K562 (cell line): Measurements from ENCODE around the gene MYO9A. TPM values are rescaled to one million over a fixed set of nuclear protein-coding genes. Genes with fewer than 3 reads are reported as not detected.

Experiments used
- ATAC-seq: fragments of 200-7000 bp; cut with Tn5 transposase; 3 replicates; pipeline ENCODE4 v1.9.1; 2020; ENCODE audit warnings: moderate library complexity
- BruUV-seq: library from RNA; stranded (reverse); fragments of 400-500 nt; replicated peaks from 2 replicates; lab custom pipeline; 2021; lab: Mats Ljungman, UMichigan
- CTCF ChIA-PET: fragments of 300-600 bp; formaldehyde crosslinking; extraction: SDS; loops from one replicate; lab custom pipeline; 2021; ENCODE audit warnings: low intra/inter-chr PET ratio; lab: Yijun Ruan, JAX
- POLR2A ChIA-PET: fragments of 300-600, 350-650 bp; sonication (Branson Sonifier 250); formaldehyde crosslinking; extraction: SDS; loops from one replicate; lab custom pipeline; 2021; ENCODE audit warnings: antibody characterized with exemption, inconsistent platforms; lab: Yijun Ruan, JAX
- DNase-seq, 4 experiments: peaks; one replicate each; pipeline versions ENCODE4 v3.0.0 to v3.0.0-alpha.2; 2011 to 2018; ENCODE audit warnings: low spot score in 3 of 4, mixed read lengths in 3 of 4; ENCODE audit errors: extremely low read depth in 1 of 4
- FAIRE-seq: peaks from 2 replicates; lab custom pipeline; 2011; peaks lifted over from hg19 to GRCh38; lab: Jason Lieb, UNC
- H2AFZ ChIP-seq: 2 replicates; pipeline ENCODE4 v1.6.0; 2011; ENCODE audit warnings: low read depth, low read length, control low read depth, inconsistent platforms
- H3K27ac ChIP-seq: fragments of 200-600 bp; 3 replicates; pipeline ENCODE4 v1.8.0; 2011; ENCODE audit warnings: low read depth, mild to moderate bottlenecking, control low read depth, inconsistent platforms, low read length, moderate library complexity, mixed read lengths; ENCODE audit errors: extremely low read depth
- H3K27me3 ChIP-seq, 2 experiments: fragments of 300-600 bp in 1 of 2; 2 replicates in 1 of 2; 3 replicates in 1 of 2; pipeline versions ENCODE4 v1.6.0 to v1.8.0; 2011; ENCODE audit warnings: inconsistent platforms in 2 of 2, low read length in 2 of 2, mild to moderate bottlenecking in 1 of 2, mixed read lengths in 1 of 2, moderate library complexity in 1 of 2; ENCODE audit not compliant: control insufficient read depth in 2 of 2, insufficient read depth in 2 of 2
- H3K36me3 ChIP-seq: fragments of 300-600 bp; 3 replicates; pipeline ENCODE4 v1.8.0; 2011; ENCODE audit warnings: mild to moderate bottlenecking, low read length, inconsistent platforms; ENCODE audit not compliant: control insufficient read depth, insufficient read depth
- H3K4me1 ChIP-seq, 2 experiments: fragments of 200-600 bp in 1 of 2; replicated peaks in 1 of 2; 2 replicates in 1 of 2; 3 replicates in 1 of 2; pipeline versions ENCODE4 v1.5.1 to v1.8.0; 2011; ENCODE audit warnings: inconsistent platforms in 2 of 2, low read length in 2 of 2, mild to moderate bottlenecking in 1 of 2, mixed read lengths in 1 of 2, moderate library complexity in 1 of 2; ENCODE audit not compliant: control insufficient read depth in 2 of 2, insufficient read depth in 2 of 2
- H3K4me2 ChIP-seq: 2 replicates; pipeline ENCODE4 v1.6.1; 2011; ENCODE audit warnings: low read length, control low read depth, inconsistent platforms, mixed read lengths; ENCODE audit not compliant: insufficient read depth
- H3K4me3 ChIP-seq: fragments of 200-600 bp; sonication (generic), shearing (Covaris generic); 2 replicates; pipeline ENCODE4 v1.5.1; 2016; ENCODE audit warnings: control low read depth, inconsistent platforms
- H3K79me2 ChIP-seq: fragments of 200-600 bp; 3 replicates; pipeline ENCODE4 v1.8.0; 2011; ENCODE audit warnings: low read length, inconsistent platforms; ENCODE audit not compliant: control insufficient read depth, insufficient read depth
- H3K9ac ChIP-seq, 2 experiments: 2 replicates each; pipeline versions ENCODE4 v1.6.0 to v1.6.1; 2011; ENCODE audit warnings: low read depth in 2 of 2, low read length in 2 of 2, control low read depth in 1 of 2, inconsistent platforms in 1 of 2, mild to moderate bottlenecking in 1 of 2, mixed read lengths in 1 of 2; ENCODE audit not compliant: insufficient read depth in 1 of 2
- H3K9me1 ChIP-seq: one replicate; pipeline ENCODE4 v1.6.0; 2011; ENCODE audit warnings: inconsistent platforms, mild to moderate bottlenecking, low read length, moderate library complexity; ENCODE audit not compliant: control insufficient read depth, insufficient read depth
- H3K9me3 ChIP-seq: replicated peaks from 2 replicates; pipeline ENCODE4 v1.5.1; 2011; ENCODE audit warnings: low read depth, low read length, inconsistent platforms; ENCODE audit not compliant: control insufficient read depth, insufficient read depth
- H4K20me1 ChIP-seq: replicated peaks from 2 replicates; pipeline ENCODE4 v1.6.1; 2011; ENCODE audit warnings: low read length, inconsistent platforms, mixed read lengths; ENCODE audit not compliant: control insufficient read depth, insufficient read depth
- ELF4 ChIP-seq: fragments of 450-650 bp; formaldehyde crosslinking; IDR thresholded peaks from 2 replicates; pipeline ENCODE4 v1.4.0; 2022; ENCODE audit warnings: missing genetic modification characterization
- FOXP4 ChIP-seq: sonication (generic); formaldehyde crosslinking; IDR thresholded peaks from 2 replicates; pipeline ENCODE4 v1.8.0; 2022; ENCODE audit warnings: mild to moderate bottlenecking, missing genetic modification reagents, borderline replicate concordance
- HMGN3 ChIP-seq: IDR thresholded peaks from 2 replicates; pipeline ENCODE4 v1.6.1; 2011; ENCODE audit warnings: borderline replicate concordance, low read depth, mild to moderate bottlenecking, mixed read lengths, low read length; ENCODE audit not compliant: insufficient read length; ENCODE audit errors: extremely low read depth
- MECOM ChIP-seq: fragments of 250-450 bp; sonication (Bioruptor Pico); IDR thresholded peaks from 2 replicates; pipeline ENCODE4 v1.8.0; 2022; ENCODE audit warnings: inconsistent platforms
- NCOA4 ChIP-seq: fragments of 450-650 bp; IDR thresholded peaks from 2 replicates; pipeline ENCODE4 v1.6.1; 2018; ENCODE audit warnings: mild to moderate bottlenecking; ENCODE audit not compliant: partially characterized antibody
- RAD21 ChIP-seq, 2 experiments: fragments of 250-450 bp in 1 of 2; fragments of 450-650 bp in 1 of 2; sonication (Bioruptor Pico) in 1 of 2; formaldehyde crosslinking in 1 of 2; IDR thresholded peaks in 1 of 2; conservative IDR thresholded peaks in 1 of 2; 2 replicates each; pipeline versions ENCODE4 v1.4.0 to v1.8.0; 2020 to 2022; ENCODE audit warnings: mild to moderate bottlenecking in 2 of 2, moderate library complexity in 1 of 2
- STAT5B ChIP-seq: fragments of 250-450 bp; sonication (Bioruptor Pico); IDR thresholded peaks from 2 replicates; pipeline ENCODE4 v1.8.0; 2021; ENCODE audit warnings: mild to moderate bottlenecking, inconsistent platforms
- ZNF175 ChIP-seq: fragments of 200-800 bp; sonication (Bioruptor generic); IDR thresholded peaks from 2 replicates; pipeline ENCODE4 v1.6.1; 2016; ENCODE audit warnings: low read depth, mild to moderate bottlenecking, missing genetic modification characterization, missing compliant biosample characterization
- ZNF785 ChIP-seq: fragments of 250-450 bp; sonication (Bioruptor Pico); IDR thresholded peaks from 2 replicates; pipeline ENCODE4 v1.4.0; 2020; ENCODE audit warnings: mild to moderate bottlenecking
- WGBS: fragments of 100-300 bp; shearing (Covaris generic); methylation state at CpG from one replicate; pipeline ENCODE4 v1.1.6; 2016; ENCODE audit warnings: low coverage, mixed read lengths; ENCODE audit not compliant: insufficient coverage; ENCODE audit errors: missing lambda C conversion rate; 5-methylcytosine and 5-hydroxymethylcytosine counted together
- in situ Hi-C: fragments of 300-500 bp; cut with MboI; formaldehyde crosslinking; loops from 4 replicates; pipeline ENCODE4 v1.15.0; 2018; ENCODE audit warnings: inconsistent platforms, mixed read lengths
- intact Hi-C: fragments of 100-400 bp; cut with micrococcal nuclease; formaldehyde crosslinking; loops from 2 replicates; pipeline ENCODE4 v1.14.2; 2022
- polyA plus RNA-seq, 8 experiments: library from polyadenylated mRNA; depleted of rRNA in 4 of 8; stranded (reverse) in 5 of 8; unstranded in 3 of 8; fragments of >200 nt; fragmentation: Nextera tagmentation in 2 of 8; fragmentation: Illumina TruSeq in 1 of 8; extraction: Ambion mirVana in 2 of 8; extraction: Trizol in 1 of 8; gene quantifications; 2 replicates each; pipeline versions ENCODE4 v1.2.1 to v1.2.3, GENCODE V29; 2011 to 2014; ENCODE audit warnings: inconsistent platforms in 1 of 8, missing spikeins in 1 of 8
- total RNA-seq, 7 experiments: library from RNA; depleted of rRNA in 6 of 7; stranded (reverse); fragments of >200 nt in 6 of 7; fragmentation: Illumina TruSeq in 2 of 7; extraction: Trizol in 2 of 7; gene quantifications; 2 replicates each; pipeline versions ENCODE4 v1.2.1 to v1.2.3, GENCODE V29; 2011 to 2021; ENCODE audit warnings: low replicate concordance in 1 of 7

Gene MYO9A
- total and polyA plus RNA-seq, 9 of the 15 experiments (the other 6 are each of a cell fraction or from before 2014, with no cell fraction given): 1.9 to 15.4 (median 5.8) TPM

- intact Hi-C loops: no loop called here
- ChIA-PET CTCF (no interaction called here), POLR2A (interaction anchor here (1.2 kb wide), 1 partner anchor 9 kb away, joined by 3 read pairs; no protein-coding TSS in a partner anchor)
- H4K20me1 ChIP-seq: no peaks in the 10 kb centered on the region
- in situ Hi-C loops: no loop called here
- ATAC-seq (no peak), DNase-seq (no peak), FAIRE-seq (no peak)
- TF ChIP-seq ZNF175 (CRISPR knock-in tag): no peak
- no peak for TF ChIP-seq NCOA4
- no peak for TF ChIP-seq ELF4 (CRISPR knock-in tag)
- no peak for TF ChIP-seq HMGN3
- no peak for TF ChIP-seq FOXP4 (CRISPR knock-in tag)
- no peak for TF ChIP-seq MECOM (CRISPR knock-in tag)
- no peak for TF ChIP-seq STAT5B (CRISPR knock-in tag)
- no peak for TF ChIP-seq RAD21 (CRISPR knock-in tag; conservative IDR thresholded peaks at IDR 0.05 in 1 of 2, IDR thresholded peaks at IDR 0.05 in 1 of 2)
- no peak for TF ChIP-seq ZNF785
- no peak overlapping the region for H3K9ac ChIP-seq
- no peaks in the 10 kb centered on the region for H3K79me2 ChIP-seq
- H3K4me1 ChIP-seq: no peaks in the 10 kb centered on the region
- no peaks in the 10 kb centered on the region for H3K9me3 ChIP-seq
- BruUV-seq: no TSS peak
- H3K4me3 ChIP-seq: no peak overlapping the region
- H3K9me1 ChIP-seq: no peaks in the 10 kb centered on the region
- WGBS: 26% methylated on average over 3 of the region's 3 CpGs
- no peak overlapping the region for H3K27ac ChIP-seq
- no peaks in the 10 kb centered on the region for H3K36me3 ChIP-seq
- no peaks in the 10 kb centered on the region for H3K27me3 ChIP-seq
- no peak overlapping the region for H3K4me2 ChIP-seq
- H2AFZ ChIP-seq: no peak overlapping the region
Observed at GRCh38 chr15:71937650-71938311, 180.2 kb downstream of the MYO9A start.
